HS-5 (cell line): ENCODE measurements around the gene MAPK11.
"Not testable (repeated sequence)": the region's sequence is repeated elsewhere in the genome, so short reads cannot be mapped to it uniquely, and the experiment has no call there.

Source experiments
- DNase-seq: peaks from one replicate; pipeline ENCODE4 v3.0.0-alpha.2; 2012; ENCODE audit warnings: low read depth

MAPK11 gene

GRCh38 chr22:50276143-50276542 lies 6.0 kb upstream of the MAPK11 start:
- no peak for DNase-seq

GRCh38 chr22:50275181-50276055 lies 5.2 kb upstream of the MAPK11 start:
- DNase-seq = no peak

GRCh38 chr22:50274771-50275170 lies 4.6 kb upstream of the MAPK11 start:
- DNase-seq = no peak

- DNase-seq = no peak
These were observed 4.1 kb upstream of the MAPK11 start for GRCh38 chr22:50274311-50274710.

- not testable (repeated sequence) for DNase-seq
These were observed 3.6 kb upstream of the MAPK11 start for GRCh38 chr22:50273781-50274180.

- not testable (repeated sequence) for DNase-seq
These were observed 3.2 kb upstream of the MAPK11 start for GRCh38 chr22:50273352-50273751.

GRCh38 chr22:50272044-50272802 lies 2.0 kb upstream of the MAPK11 start:
- DNase-seq = no peak

GRCh38 chr22:50271519-50271970 lies 1.4 kb upstream of the MAPK11 start:
- no peak for DNase-seq

- DNase-seq = peak; percentile 35
These were observed 650 bp upstream of the MAPK11 start for GRCh38 chr22:50270666-50271394.

GRCh38 chr22:50269573-50269969 lies 609 bp downstream of the MAPK11 start:
- no peak for DNase-seq

- no peak for DNase-seq
These were observed 1.5 kb downstream of the MAPK11 start for GRCh38 chr22:50268655-50269113.

- no peak for DNase-seq
These were observed 2.4 kb downstream of the MAPK11 start for GRCh38 chr22:50267591-50268390.

- DNase-seq = no peak
These were observed 3.2 kb downstream of the MAPK11 start for GRCh38 chr22:50266994-50267393.

GRCh38 chr22:50264946-50265669 lies 5.1 kb downstream of the MAPK11 start:
- DNase-seq = no peak

- DNase-seq = no peak
These were observed 6.0 kb downstream of the MAPK11 start for GRCh38 chr22:50264104-50264745.

GRCh38 chr22:50262973-50263617 lies 7.1 kb downstream of the MAPK11 start:
- no peak for DNase-seq

GRCh38 chr22:50262460-50262911 lies 7.7 kb downstream of the MAPK11 start:
- DNase-seq = no peak

- DNase-seq = no peak
These were observed 8.3 kb downstream of the MAPK11 start, which contains the start of gene MAPK12 for GRCh38 chr22:50261615-50262459. Gene MAPK12 (minus strand): TSS chr22:50261683. CDS start chr22:50261509, 174 bp downstream.
